Memory B cell (primary cell): Measurements from ENCODE around the gene DCAF7.

ENCODE experiments used
- ATAC-seq: fragments of 150-1000 bp; cut with Tn5 transposase; 2 replicates; pipeline ENCODE4 v1.10.0; 2021; ENCODE audit warnings: low read depth, mild to moderate bottlenecking, moderate library complexity
- DNase-seq, 2 donors: peaks; one replicate each; pipeline ENCODE4 v3.0.0; 2022; ENCODE audit warnings: low spot score in 2 of 2
- H3K27ac Mint-ChIP-seq: one replicate; pipeline ENCODE4 v1.8.0; 2022; ENCODE audit warnings: mild to moderate bottlenecking, moderate library complexity, mixed read lengths
- H3K27me3 Mint-ChIP-seq: one replicate; pipeline ENCODE4 v1.8.0; 2022; ENCODE audit warnings: mixed read lengths
- H3K36me3 Mint-ChIP-seq: one replicate; pipeline ENCODE4 v1.8.0; 2022; ENCODE audit warnings: mild to moderate bottlenecking, mixed read lengths
- H3K4me1 Mint-ChIP-seq: one replicate; pipeline ENCODE4 v1.8.0; 2022; ENCODE audit warnings: mixed read lengths
- H3K4me3 Mint-ChIP-seq: one replicate; pipeline ENCODE4 v1.8.0; 2022; ENCODE audit warnings: mild to moderate bottlenecking, moderate library complexity, mixed read lengths
- H3K9me3 Mint-ChIP-seq: one replicate; pipeline ENCODE4 v1.8.0; 2022; ENCODE audit warnings: mixed read lengths

The DCAF7 gene

DNA sequence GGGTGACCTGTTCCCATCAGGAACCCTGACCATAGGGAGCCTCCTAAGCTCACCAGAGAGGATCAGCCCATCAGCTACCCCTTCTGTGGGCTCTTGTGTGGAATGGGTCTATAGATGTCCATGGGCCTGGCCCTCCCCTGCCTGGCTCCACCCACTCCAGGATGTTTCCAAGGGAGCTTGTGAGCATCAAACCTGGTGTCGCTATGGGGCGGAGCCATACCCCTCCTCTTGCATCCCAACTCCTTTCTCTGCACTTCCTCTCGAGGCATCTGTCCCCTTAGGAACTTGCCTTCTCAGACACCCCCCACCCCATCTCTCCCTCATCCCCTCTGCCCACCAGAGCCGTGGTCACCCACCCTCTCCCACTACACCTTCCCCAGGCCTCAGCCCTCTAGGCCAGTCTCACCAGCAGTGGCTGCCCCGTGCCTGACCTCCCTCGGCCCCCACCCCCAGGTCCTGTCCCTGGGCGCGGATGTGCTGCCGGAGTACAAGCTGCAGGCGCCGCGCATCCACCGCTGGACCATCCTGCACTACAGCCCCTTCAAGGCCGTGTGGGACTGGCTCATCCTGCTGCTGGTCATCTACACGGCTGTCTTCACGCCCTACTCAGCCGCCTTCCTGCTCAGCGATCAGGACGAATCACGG lies 16.7 kb upstream of the DCAF7 start:
- Mint-ChIP-seq H3K4me1 (peaks cover 2% of the 10 kb centered on the region), H3K4me3 (no peak overlapping the region), H3K36me3 (no peaks in the 10 kb centered on the region), H3K27ac (no peak overlapping the region), H3K27me3 (peaks cover 18% of the 10 kb centered on the region), H3K9me3 (no peaks in the 10 kb centered on the region)
- ATAC-seq (no peak), DNase-seq (no peak)

DNA sequence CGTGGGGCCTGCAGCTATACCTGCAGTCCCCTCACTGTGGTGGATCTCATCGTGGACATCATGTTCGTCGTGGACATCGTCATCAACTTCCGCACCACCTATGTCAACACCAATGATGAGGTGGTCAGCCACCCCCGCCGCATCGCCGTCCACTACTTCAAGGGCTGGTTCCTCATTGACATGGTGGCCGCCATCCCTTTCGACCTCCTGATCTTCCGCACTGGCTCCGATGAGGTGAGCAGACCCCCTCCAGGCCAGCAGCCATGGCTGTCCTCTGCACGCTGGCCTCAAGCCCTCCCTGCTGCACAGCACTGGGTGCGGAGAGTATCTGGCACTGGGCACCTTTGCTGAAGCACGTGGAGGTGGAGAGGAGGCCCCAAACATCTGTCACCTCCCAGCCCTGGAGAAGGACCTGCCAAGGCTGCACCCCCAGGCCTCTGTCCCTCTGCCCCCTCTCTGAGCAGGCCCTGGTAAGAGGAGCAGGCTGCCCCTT lies 16.2 kb upstream of the DCAF7 start:
- ATAC-seq: no peak
- no peak overlapping the region for H3K4me3 Mint-ChIP-seq

DNA sequence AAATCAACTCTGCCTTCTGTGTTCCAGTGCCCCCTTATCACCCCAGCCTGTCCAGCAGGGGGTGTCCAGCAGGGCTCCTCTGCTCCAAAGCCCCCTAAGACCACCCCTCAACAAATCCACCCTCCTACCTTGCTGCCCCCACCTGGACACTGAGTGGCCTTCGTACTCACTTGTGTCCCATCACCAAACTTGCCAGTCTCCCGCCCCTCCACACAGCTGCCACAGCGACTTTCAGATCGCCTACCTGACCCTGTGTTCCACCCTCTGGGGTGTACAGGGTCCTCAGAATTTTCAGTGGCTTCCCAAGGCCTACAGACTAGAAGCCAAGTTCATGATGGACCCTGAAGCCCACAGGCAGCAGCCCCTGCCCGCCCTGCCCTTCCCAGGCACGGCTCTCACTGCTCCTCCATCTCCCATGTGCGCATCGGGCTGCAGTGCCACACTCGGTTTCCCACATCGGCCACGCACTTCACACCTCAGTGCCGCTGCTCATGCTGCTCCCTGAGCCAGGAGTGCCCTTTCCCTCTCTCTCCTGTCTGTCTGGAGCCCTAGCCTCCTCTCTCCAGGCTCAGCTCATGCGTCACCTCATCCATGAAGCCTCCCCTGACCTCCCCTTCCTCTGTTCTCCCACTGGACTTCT lies 15.3 kb upstream of the DCAF7 start:
- H3K4me3 Mint-ChIP-seq: no peak overlapping the region
- no peaks in the 10 kb centered on the region for H3K36me3 Mint-ChIP-seq
- DNase-seq (no peak), ATAC-seq (no peak)
- peaks cover 31% of the 10 kb centered on the region for H3K27me3 Mint-ChIP-seq
- no peak overlapping the region for H3K27ac Mint-ChIP-seq
- H3K9me3 Mint-ChIP-seq: no peaks in the 10 kb centered on the region
- H3K4me1 Mint-ChIP-seq: peaks cover 7% of the 10 kb centered on the region

More for the DNA sequence above, 16.2 kb upstream of the DCAF7 start:
- Mint-ChIP-seq H3K27ac (no peak overlapping the region), H3K27me3 (peaks cover 23% of the 10 kb centered on the region), H3K4me1 (peaks cover 4% of the 10 kb centered on the region), H3K9me3 (no peaks in the 10 kb centered on the region), H3K36me3 (no peaks in the 10 kb centered on the region)
- no peak for DNase-seq

DNA sequence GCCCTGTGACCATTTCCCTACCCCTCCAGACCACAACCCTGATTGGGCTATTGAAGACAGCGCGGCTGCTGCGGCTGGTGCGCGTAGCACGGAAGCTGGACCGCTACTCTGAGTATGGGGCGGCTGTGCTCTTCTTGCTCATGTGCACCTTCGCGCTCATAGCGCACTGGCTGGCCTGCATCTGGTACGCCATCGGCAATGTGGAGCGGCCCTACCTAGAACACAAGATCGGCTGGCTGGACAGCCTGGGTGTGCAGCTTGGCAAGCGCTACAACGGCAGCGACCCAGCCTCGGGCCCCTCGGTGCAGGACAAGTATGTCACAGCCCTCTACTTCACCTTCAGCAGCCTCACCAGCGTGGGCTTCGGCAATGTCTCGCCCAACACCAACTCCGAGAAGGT lies 14.6 kb upstream of the DCAF7 start:
- Mint-ChIP-seq H3K36me3 (no peaks in the 10 kb centered on the region), H3K27me3 (peaks cover 34% of the 10 kb centered on the region), H3K9me3 (no peaks in the 10 kb centered on the region), H3K4me3 (no peak overlapping the region), H3K4me1 (peaks cover 7% of the 10 kb centered on the region), H3K27ac (no peak overlapping the region)
- DNase-seq (no peak), ATAC-seq (no peak)

DNA sequence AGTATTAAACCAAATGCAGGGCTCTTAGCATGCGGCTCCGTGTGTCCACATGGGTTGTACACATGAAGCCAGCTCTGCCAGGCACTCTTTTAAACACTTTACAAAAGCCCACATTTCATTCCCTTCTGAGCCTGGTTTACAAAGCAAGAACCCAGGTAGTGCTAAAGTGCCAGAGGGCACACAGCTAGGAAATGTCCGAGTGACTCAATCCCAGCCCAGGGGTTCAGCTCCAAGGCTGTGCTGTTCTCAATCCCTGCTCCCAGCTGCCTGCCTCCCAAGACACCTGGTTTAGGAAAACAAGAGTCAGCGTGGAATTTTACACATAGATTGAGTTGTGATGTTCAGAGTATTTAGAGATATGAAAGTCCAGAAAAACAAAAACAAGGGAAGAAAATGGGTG lies 13.3 kb upstream of the DCAF7 start:
- Mint-ChIP-seq H3K4me1 (peaks cover 7% of the 10 kb centered on the region), H3K4me3 (no peak overlapping the region)
- ATAC-seq: no peak

DNA sequence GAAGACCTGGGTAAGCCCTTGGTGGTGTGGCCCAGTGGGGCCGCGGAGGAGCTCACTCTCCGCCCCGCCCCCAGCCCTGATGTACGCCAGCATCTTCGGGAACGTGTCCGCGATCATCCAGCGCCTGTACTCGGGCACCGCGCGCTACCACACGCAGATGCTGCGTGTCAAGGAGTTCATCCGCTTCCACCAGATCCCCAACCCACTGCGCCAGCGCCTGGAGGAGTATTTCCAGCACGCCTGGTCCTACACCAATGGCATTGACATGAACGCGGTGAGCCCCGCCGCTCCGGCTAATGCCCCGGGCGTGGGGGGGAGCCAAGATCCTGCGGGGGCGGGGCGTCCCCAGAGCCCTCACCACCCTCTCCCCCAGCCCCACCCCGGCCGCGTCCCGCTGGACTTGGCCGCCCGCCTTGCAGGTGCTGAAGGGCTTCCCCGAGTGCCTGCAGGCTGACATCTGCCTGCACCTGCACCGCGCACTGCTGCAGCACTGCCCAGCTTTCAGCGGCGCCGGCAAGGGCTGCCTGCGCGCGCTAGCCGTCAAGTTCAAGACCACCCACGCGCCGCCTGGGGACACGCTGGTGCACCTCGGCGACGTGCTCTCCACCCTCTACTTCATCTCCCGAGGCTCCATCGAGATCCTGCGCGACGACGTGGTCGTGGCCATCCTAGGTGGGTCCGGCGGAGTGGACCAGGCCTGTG lies 12.1 kb upstream of the DCAF7 start:
- peaks cover 35% of the 10 kb centered on the region for H3K27me3 Mint-ChIP-seq
- no peak for DNase-seq
- peak; percentile 55 for ATAC-seq
- H3K9me3 Mint-ChIP-seq: no peaks in the 10 kb centered on the region
- H3K4me1 Mint-ChIP-seq: peaks cover 7% of the 10 kb centered on the region
- H3K36me3 Mint-ChIP-seq: no peaks in the 10 kb centered on the region
- H3K27ac Mint-ChIP-seq: no peak overlapping the region
- H3K4me3 Mint-ChIP-seq: peak overlapping the region; percentile 53

More for the DNA sequence above, 13.3 kb upstream of the DCAF7 start:
- Mint-ChIP-seq H3K27me3 (peaks cover 35% of the 10 kb centered on the region), H3K36me3 (no peaks in the 10 kb centered on the region), H3K27ac (no peak overlapping the region), H3K9me3 (no peaks in the 10 kb centered on the region)
- DNase-seq: no peak

DNA sequence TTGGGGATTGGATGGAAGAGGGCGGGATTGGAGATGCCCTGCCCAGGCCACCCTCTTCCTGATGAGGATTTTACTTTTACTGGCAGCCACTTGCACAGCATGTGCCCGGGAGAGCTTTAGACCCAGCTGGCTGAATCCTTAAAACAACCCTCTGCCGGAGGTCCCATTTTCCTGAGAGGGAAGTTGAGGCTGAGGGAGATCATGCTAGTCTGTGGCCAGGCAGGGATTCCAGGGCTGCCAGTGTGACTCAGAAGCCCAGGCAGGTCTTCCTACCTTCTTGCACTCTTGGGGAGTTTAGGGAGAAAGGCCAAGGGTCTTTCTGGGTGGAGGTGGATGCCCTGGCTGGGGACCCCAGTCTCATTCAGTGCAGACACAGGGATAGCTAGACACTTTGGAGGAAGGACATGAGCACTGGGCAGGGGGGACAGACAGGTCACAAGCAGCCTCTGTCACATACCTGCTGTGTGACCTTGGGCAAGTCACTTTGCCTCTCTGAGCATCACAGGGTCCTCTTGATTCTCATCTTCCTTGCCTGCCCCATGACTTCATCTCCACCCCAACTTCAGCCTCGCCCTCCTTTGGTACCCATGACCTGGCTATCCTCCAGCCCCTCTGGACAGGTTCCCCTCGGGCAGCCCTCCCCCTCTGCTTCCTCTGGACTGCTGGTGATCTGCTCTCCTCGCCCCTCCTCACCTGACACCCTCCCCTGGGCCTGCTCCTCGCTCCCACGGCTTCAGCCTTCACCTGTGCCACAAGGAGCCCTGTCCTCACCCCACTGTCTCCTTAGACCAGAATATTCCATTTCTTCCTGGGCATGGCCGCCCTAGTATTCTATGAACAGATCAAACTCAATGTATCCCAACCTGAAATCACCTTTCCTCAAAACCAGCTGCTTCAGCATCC lies 11.3 kb upstream of the DCAF7 start:
- Mint-ChIP-seq H3K9me3 (no peaks in the 10 kb centered on the region), H3K36me3 (no peaks in the 10 kb centered on the region), H3K4me1 (peaks cover 7% of the 10 kb centered on the region), H3K27me3 (peaks cover 34% of the 10 kb centered on the region), H3K27ac (no peak overlapping the region), H3K4me3 (peak overlapping the region; percentile 53)
- no peak for ATAC-seq
- no peak for DNase-seq

DNA sequence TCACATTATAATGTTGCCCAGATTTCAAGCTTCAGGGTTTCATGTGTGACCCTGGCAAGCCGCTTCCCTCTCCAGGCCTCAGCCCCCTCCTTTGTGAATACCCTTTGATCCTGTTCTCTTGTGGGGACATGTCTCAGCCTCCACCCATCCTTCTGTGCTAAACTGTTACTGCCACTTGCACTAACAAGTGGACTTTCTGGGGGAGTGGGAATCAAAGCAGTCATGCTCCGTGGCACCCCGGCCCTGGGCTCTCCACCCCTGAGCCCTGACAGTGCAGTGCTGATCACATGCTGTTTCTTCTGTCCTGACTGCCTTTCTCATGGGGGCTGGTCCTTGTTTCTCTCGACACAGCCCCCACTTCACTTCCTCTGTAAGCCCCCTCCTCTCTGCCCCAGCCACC lies 9.7 kb upstream of the DCAF7 start:
- Mint-ChIP-seq H3K36me3 (no peaks in the 10 kb centered on the region), H3K4me1 (peaks cover 7% of the 10 kb centered on the region), H3K9me3 (no peaks in the 10 kb centered on the region), H3K27ac (no peak overlapping the region), H3K27me3 (peaks cover 24% of the 10 kb centered on the region), H3K4me3 (no peak overlapping the region)
- DNase-seq (no peak), ATAC-seq (no peak)

DNA sequence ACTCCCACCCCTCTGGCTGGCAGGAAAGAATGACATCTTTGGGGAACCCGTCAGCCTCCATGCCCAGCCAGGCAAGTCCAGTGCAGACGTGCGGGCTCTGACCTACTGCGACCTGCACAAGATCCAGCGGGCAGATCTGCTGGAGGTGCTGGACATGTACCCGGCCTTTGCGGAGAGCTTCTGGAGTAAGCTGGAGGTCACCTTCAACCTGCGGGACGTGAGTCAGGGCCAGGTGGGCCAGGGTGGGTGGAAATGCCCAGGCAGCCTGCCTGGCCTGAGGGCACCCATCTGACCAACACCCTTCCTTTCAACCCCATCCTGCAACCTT lies 8.1 kb upstream of the DCAF7 start:
- ATAC-seq (no peak), DNase-seq (no peak)
- no peaks in the 10 kb centered on the region for H3K36me3 Mint-ChIP-seq
- peaks cover 7% of the 10 kb centered on the region for H3K4me1 Mint-ChIP-seq
- no peak overlapping the region for H3K27ac Mint-ChIP-seq
- peaks cover 19% of the 10 kb centered on the region for H3K27me3 Mint-ChIP-seq
- H3K4me3 Mint-ChIP-seq: no peak overlapping the region
- H3K9me3 Mint-ChIP-seq: no peaks in the 10 kb centered on the region

DNA sequence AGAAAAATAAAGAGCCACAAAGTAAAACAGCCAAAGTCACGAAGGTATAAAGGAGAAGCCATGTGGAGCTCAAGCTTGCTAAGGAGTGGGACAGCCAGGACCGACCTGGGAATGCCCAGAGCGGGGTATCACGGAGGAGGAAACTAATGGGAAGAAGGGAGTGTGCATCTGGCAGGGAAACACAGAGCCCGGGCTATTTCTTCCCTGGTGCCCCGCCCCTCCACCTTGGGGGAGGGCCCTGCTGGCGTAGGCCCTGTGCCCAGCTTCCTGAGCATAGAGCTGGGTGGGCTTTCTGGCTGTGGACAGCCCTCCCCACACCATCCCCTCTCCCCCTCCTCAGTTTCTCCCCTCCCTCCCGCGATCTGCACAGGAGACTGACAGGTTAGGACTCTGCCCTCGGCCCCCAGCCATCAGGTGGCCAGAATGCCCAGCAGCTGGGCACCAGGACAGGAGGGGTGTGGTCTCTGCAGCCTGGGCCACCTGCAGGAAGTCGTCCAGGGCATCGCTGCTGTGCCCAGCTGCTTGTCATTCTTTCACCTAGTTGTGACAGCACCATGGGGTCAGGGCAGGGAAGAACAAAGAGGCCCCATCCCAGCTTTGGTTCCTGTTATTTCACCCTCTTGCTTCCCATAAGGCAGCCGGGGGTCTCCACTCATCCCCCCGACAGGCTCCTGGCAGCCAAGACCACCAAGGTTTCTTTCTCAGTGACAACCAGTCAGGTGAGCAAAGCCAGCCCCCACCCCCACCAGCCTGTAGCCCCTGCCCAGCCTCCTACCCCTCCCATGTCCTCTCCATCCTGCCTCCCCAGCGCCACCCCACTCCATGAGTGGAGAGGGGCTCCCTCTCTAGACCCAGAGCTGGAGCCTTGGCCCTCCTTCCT lies 7.1 kb upstream of the DCAF7 start:
- Mint-ChIP-seq H3K27ac (no peak overlapping the region), H3K4me1 (peaks cover 11% of the 10 kb centered on the region), H3K4me3 (no peak overlapping the region), H3K27me3 (peaks cover 19% of the 10 kb centered on the region), H3K9me3 (no peaks in the 10 kb centered on the region), H3K36me3 (no peaks in the 10 kb centered on the region)
- DNase-seq (no peak), ATAC-seq (no peak)

DNA sequence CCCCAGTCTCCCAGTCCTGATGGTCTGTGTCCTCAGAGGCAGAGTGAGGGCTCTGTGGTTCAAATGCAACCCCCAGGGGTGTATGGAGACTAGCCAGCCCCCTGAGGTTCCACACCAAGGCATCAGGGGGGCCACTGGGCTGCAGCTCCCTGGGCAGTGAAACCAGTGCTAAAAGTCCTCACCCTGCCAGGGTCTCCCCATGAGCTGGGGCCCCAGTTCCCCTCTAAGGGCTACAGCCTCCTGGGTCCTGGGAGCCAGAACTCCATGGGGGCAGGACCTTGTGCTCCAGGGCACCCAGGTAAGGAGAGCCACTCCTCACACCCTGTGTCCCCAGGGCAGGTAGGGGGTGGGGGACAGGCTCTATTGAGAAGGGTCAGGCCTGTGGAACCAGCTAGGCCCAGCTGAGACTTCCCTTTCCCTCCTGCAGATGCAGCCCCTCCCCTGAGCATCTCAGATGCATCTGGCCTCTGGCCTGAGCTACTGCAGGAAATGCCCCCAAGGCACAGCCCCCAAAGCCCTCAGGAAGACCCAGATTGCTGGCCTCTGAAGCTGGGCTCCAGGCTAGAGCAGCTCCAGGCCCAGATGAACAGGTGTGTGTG lies 6.4 kb upstream of the DCAF7 start:
- Mint-ChIP-seq H3K36me3 (no peaks in the 10 kb centered on the region), H3K27me3 (peaks cover 14% of the 10 kb centered on the region), H3K9me3 (no peaks in the 10 kb centered on the region), H3K27ac (no peak overlapping the region), H3K4me3 (no peak overlapping the region), H3K4me1 (peaks cover 8% of the 10 kb centered on the region)
- DNase-seq (no peak), ATAC-seq (no peak)

DNA sequence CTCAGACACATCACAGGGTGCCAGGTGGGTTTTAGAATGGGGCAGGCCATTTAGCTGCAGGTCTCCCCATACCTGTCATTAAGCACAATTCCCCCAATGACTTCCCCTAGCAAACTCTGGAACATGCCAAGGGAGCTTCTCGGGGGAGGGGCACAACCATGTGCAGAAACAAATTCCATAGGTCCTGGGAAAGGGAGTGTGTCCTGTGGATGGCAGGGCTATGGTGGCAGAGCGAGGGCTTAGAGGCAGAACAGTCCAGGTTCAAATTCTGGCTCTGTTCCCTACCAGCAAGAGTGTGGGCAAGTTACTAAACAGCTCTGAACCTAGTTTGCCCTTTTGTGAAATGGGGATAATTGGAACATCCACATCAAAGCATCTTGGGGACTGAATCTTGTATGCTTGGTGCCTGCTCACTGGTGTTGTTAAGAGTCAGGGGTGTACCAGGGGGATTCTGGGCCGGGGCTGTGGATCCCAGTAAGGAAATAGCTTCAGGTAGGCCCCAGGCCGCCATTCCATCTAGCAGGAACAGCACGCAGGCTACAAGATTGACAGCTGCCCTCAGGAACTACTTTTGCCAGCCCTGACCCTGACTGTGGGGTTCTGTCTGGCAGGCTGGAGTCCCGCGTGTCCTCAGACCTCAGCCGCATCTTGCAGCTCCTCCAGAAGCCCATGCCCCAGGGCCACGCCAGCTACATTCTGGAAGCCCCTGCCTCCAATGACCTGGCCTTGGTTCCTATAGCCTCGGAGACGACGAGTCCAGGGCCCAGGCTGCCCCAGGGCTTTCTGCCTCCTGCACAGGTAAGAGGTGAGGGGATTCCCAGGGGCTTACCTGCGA lies 5.6 kb upstream of the DCAF7 start:
- ATAC-seq (no peak), DNase-seq (no peak)
- peaks cover 6% of the 10 kb centered on the region for H3K27me3 Mint-ChIP-seq
- H3K4me3 Mint-ChIP-seq: no peak overlapping the region
- H3K9me3 Mint-ChIP-seq: no peaks in the 10 kb centered on the region
- no peak overlapping the region for H3K27ac Mint-ChIP-seq
- H3K36me3 Mint-ChIP-seq: no peaks in the 10 kb centered on the region
- H3K4me1 Mint-ChIP-seq: peaks cover 4% of the 10 kb centered on the region
